Measurements from ENCODE around the gene SOX12. TPM values are rescaled to one million over a fixed set of nuclear protein-coding genes. Genes with fewer than 3 reads are reported as not detected.
"Not testable (repeated sequence)": the region's sequence is repeated elsewhere in the genome, so short reads cannot be mapped to it uniquely, and the experiment has no call there.

The SOX12 gene
- total RNA-seq, 2 donors from 2014 or later, result 5.2 to 8.3 TPM

GRCh38 chr20:366719-367485 is 41.5 kb downstream of the SOX12 start:
- peaks cover 4% of the 10 kb centered on the region for H3K27me3 Mint-ChIP-seq
- peaks cover 33% of the 10 kb centered on the region for H3K4me1 Mint-ChIP-seq
- no peaks in the 10 kb centered on the region for H3K9me3 ChIP-seq (ENCODE audit: control insufficient read depth, low read length, poor library complexity, severe bottlenecking)
- peaks cover 2% of the 10 kb centered on the region for H3K36me3 Mint-ChIP-seq (ENCODE audit: low read depth)
- H3K4me3 Mint-ChIP-seq, result no peak overlapping the region
- no peak overlapping the region for H3K27ac Mint-ChIP-seq
- ATAC-seq (no peak), DNase-seq (no peak)

- DNase-seq (no peak), ATAC-seq (no peak)
- Mint-ChIP-seq H3K27ac (no peak overlapping the region), H3K4me3 (peak overlapping the region; percentile 21), H3K36me3 (ENCODE audit: low read depth) (peaks cover 2% of the 10 kb centered on the region), H3K27me3 (peaks cover 4% of the 10 kb centered on the region), H3K4me1 (peaks cover 32% of the 10 kb centered on the region)
- H3K9me3 ChIP-seq (ENCODE audit: control insufficient read depth, low read length, poor library complexity, severe bottlenecking), result no peaks in the 10 kb centered on the region
Observed at GRCh38 chr20:367486-367887, 42.1 kb downstream of the SOX12 start.

GRCh38 chr20:368915-369314 is 43.6 kb downstream of the SOX12 start:
- no peak for DNase-seq
- no peak overlapping the region for H3K27ac Mint-ChIP-seq
- H3K4me1 Mint-ChIP-seq, result peaks cover 32% of the 10 kb centered on the region
- peaks cover 2% of the 10 kb centered on the region for H3K36me3 Mint-ChIP-seq (ENCODE audit: low read depth)
- H3K4me3 Mint-ChIP-seq, result no peak overlapping the region
- no peak for ATAC-seq
- peaks cover 4% of the 10 kb centered on the region for H3K27me3 Mint-ChIP-seq
- no peaks in the 10 kb centered on the region for H3K9me3 ChIP-seq (ENCODE audit: control insufficient read depth, low read length, poor library complexity, severe bottlenecking)

- Mint-ChIP-seq H3K27me3 (peaks cover 4% of the 10 kb centered on the region), H3K4me1 (peaks cover 27% of the 10 kb centered on the region), H3K27ac (peak overlapping the region; percentile 54), H3K4me3 (no peak overlapping the region), H3K36me3 (ENCODE audit: low read depth) (peaks cover 2% of the 10 kb centered on the region)
- ATAC-seq (no peak), DNase-seq (no peak)
- H3K9me3 ChIP-seq (ENCODE audit: control insufficient read depth, low read length, poor library complexity, severe bottlenecking), result no peaks in the 10 kb centered on the region
Observed at GRCh38 chr20:370151-370600, 44.8 kb downstream of the SOX12 start.

- peaks cover 19% of the 10 kb centered on the region for H3K4me1 Mint-ChIP-seq
- ATAC-seq (no peak), DNase-seq (no peak)
- H3K36me3 Mint-ChIP-seq (ENCODE audit: low read depth), result peaks cover 2% of the 10 kb centered on the region
- no peaks in the 10 kb centered on the region for H3K9me3 ChIP-seq (ENCODE audit: control insufficient read depth, low read length, poor library complexity, severe bottlenecking)
- H3K4me3 Mint-ChIP-seq, result no peak overlapping the region
- no peak overlapping the region for H3K27ac Mint-ChIP-seq
- H3K27me3 Mint-ChIP-seq, result peaks cover 4% of the 10 kb centered on the region
Observed at GRCh38 chr20:370977-371754, 45.8 kb downstream of the SOX12 start.

GRCh38 chr20:371755-372542 is 46.6 kb downstream of the SOX12 start:
- ATAC-seq, result no peak
- H3K4me1 Mint-ChIP-seq, result peaks cover 15% of the 10 kb centered on the region
- H3K4me3 Mint-ChIP-seq, result no peak overlapping the region
- H3K27me3 Mint-ChIP-seq, result peaks cover 4% of the 10 kb centered on the region
- H3K36me3 Mint-ChIP-seq (ENCODE audit: low read depth), result peaks cover 2% of the 10 kb centered on the region
- peak overlapping the region; percentile 2 for H3K27ac Mint-ChIP-seq
- DNase-seq, result no peak
- no peaks in the 10 kb centered on the region for H3K9me3 ChIP-seq (ENCODE audit: control insufficient read depth, low read length, poor library complexity, severe bottlenecking)

GRCh38 chr20:372543-373082 is 47.3 kb downstream of the SOX12 start:
- not testable (repeated sequence) for H3K27me3 Mint-ChIP-seq; ATAC-seq; H3K9me3 ChIP-seq (ENCODE audit: control insufficient read depth, low read length, poor library complexity, severe bottlenecking); DNase-seq; H3K4me3 Mint-ChIP-seq; H3K36me3 Mint-ChIP-seq (ENCODE audit: low read depth)
- Mint-ChIP-seq H3K4me1 (peaks cover 15% of the 10 kb centered on the region), H3K27ac (peak overlapping the region; percentile 2)

- ATAC-seq (peak; percentile 28), DNase-seq (no peak)
- H3K4me3 Mint-ChIP-seq, result no peak overlapping the region
- H3K27ac Mint-ChIP-seq, result no peak overlapping the region
- no peaks in the 10 kb centered on the region for H3K9me3 ChIP-seq (ENCODE audit: control insufficient read depth, low read length, poor library complexity, severe bottlenecking)
- peaks cover 4% of the 10 kb centered on the region for H3K27me3 Mint-ChIP-seq
- peaks cover 16% of the 10 kb centered on the region for H3K4me1 Mint-ChIP-seq
- H3K36me3 Mint-ChIP-seq (ENCODE audit: low read depth), result peaks cover 2% of the 10 kb centered on the region
Observed at GRCh38 chr20:373171-373890, 48.0 kb downstream of the SOX12 start.

- H3K27ac Mint-ChIP-seq, result peak overlapping the region; percentile 45
- H3K27me3 Mint-ChIP-seq, result no peaks in the 10 kb centered on the region
- no peak overlapping the region for H3K4me3 Mint-ChIP-seq
- H3K4me1 Mint-ChIP-seq, result peaks cover 7% of the 10 kb centered on the region
- no peaks in the 10 kb centered on the region for H3K9me3 ChIP-seq (ENCODE audit: control insufficient read depth, low read length, poor library complexity, severe bottlenecking)
- no peak for ATAC-seq
- no peaks in the 10 kb centered on the region for H3K36me3 Mint-ChIP-seq (ENCODE audit: low read depth)
- no peak for DNase-seq
Observed at GRCh38 chr20:375265-375889, 50.0 kb downstream of the SOX12 start.

- Mint-ChIP-seq H3K4me1 (peaks cover 8% of the 10 kb centered on the region), H3K4me3 (no peak overlapping the region), H3K27ac (no peak overlapping the region), H3K36me3 (ENCODE audit: low read depth) (no peaks in the 10 kb centered on the region), H3K27me3 (no peaks in the 10 kb centered on the region)
- ATAC-seq (no peak), DNase-seq (no peak)
- H3K9me3 ChIP-seq (ENCODE audit: control insufficient read depth, low read length, poor library complexity, severe bottlenecking), result no peaks in the 10 kb centered on the region
Observed at GRCh38 chr20:376089-376488, 50.7 kb downstream of the SOX12 start.

- Mint-ChIP-seq H3K4me1 (peaks cover 8% of the 10 kb centered on the region), H3K27me3 (no peaks in the 10 kb centered on the region), H3K36me3 (ENCODE audit: low read depth) (no peaks in the 10 kb centered on the region), H3K27ac (no peak overlapping the region), H3K4me3 (no peak overlapping the region)
- ATAC-seq (no peak), DNase-seq (no peak)
- no peaks in the 10 kb centered on the region for H3K9me3 ChIP-seq (ENCODE audit: control insufficient read depth, low read length, poor library complexity, severe bottlenecking)
Observed at GRCh38 chr20:376750-377149, 51.4 kb downstream of the SOX12 start.

- H3K9me3 ChIP-seq (ENCODE audit: control insufficient read depth, low read length, poor library complexity, severe bottlenecking); ATAC-seq; H3K27me3 Mint-ChIP-seq; H3K36me3 Mint-ChIP-seq (ENCODE audit: low read depth); DNase-seq; H3K27ac Mint-ChIP-seq; H3K4me1 Mint-ChIP-seq; H3K4me3 Mint-ChIP-seq: not testable (repeated sequence)
Observed at GRCh38 chr20:377578-377977, 52.2 kb downstream of the SOX12 start.

All from T-helper 17 cell (primary cell).